K562 (cell line): ENCODE data around the gene POLR2L.

ENCODE experiments used
- SIX5 ChIP-seq, 2 experiments: IDR thresholded peaks; 2 replicates each; pipeline ENCODE4 v1.6.1; 2011; ENCODE audit warnings: low read length in 2 of 2, borderline replicate concordance in 1 of 2, low read depth in 1 of 2, mild to moderate bottlenecking in 1 of 2, moderate library complexity in 1 of 2; ENCODE audit not compliant: insufficient read depth in 1 of 2
- YY1 ChIP-seq, 3 experiments: IDR thresholded peaks; 2 replicates each; pipeline ENCODE4 v1.6.1; 2011; ENCODE audit warnings: low read length in 2 of 3, mild to moderate bottlenecking in 2 of 3, moderate library complexity in 2 of 3, borderline replicate concordance in 1 of 3, control low read depth in 1 of 3, low read depth in 1 of 3; ENCODE audit not compliant: insufficient read depth in 3 of 3, insufficient replicate concordance in 2 of 3, control insufficient read depth in 1 of 3, insufficient read length in 1 of 3; ENCODE audit errors: extremely low read depth in 1 of 3
- TF ChIP-seq, protein P1 (sequence below): sonication (generic); formaldehyde crosslinking; IDR thresholded peaks from 2 replicates; pipeline ENCODE4 v1.8.0; 2023; ENCODE audit warnings: mild to moderate bottlenecking, missing genetic modification reagents

- TF ChIP-seq SIX5 (IDR thresholded peaks at IDR 0.05; ENCODE audit: borderline replicate concordance in 1 of 2, insufficient read depth in 1 of 2, low read depth in 1 of 2, low read length in 2 of 2) (no peak), YY1 (IDR thresholded peaks at IDR 0.05; ENCODE audit: borderline replicate concordance in 1 of 3, control insufficient read depth in 1 of 3, extremely low read depth in 1 of 3, insufficient read depth in 3 of 3, insufficient read length in 1 of 3, insufficient replicate concordance in 2 of 3, low read depth in 1 of 3, low read length in 2 of 3) (no peak)
- TF ChIP-seq, protein P1, sequence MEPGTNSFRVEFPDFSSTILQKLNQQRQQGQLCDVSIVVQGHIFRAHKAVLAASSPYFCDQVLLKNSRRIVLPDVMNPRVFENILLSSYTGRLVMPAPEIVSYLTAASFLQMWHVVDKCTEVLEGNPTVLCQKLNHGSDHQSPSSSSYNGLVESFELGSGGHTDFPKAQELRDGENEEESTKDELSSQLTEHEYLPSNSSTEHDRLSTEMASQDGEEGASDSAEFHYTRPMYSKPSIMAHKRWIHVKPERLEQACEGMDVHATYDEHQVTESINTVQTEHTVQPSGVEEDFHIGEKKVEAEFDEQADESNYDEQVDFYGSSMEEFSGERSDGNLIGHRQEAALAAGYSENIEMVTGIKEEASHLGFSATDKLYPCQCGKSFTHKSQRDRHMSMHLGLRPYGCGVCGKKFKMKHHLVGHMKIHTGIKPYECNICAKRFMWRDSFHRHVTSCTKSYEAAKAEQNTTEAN (CRISPR knock-in tag), result no peak
Observed at GRCh38 chr11:789943-790342, 52.4 kb downstream of the POLR2L start, which contains the start of gene CEND1.
